Omental fat pad (tissue), 4 donors: Measurements from ENCODE around the gene TIAM2. TPM values are rescaled to one million over a fixed set of nuclear protein-coding genes. Genes with fewer than 3 reads are reported as not detected.

Experiments
- ATAC-seq: fragments of 150-250 bp; one replicate; pipeline ENCODE4 v1.9.1; 2016; ENCODE audit warnings: mild to moderate bottlenecking, moderate library complexity; ENCODE audit not compliant: low FRiP score
- DNase-seq: peaks from one replicate; pipeline ENCODE4 v3.0.0-alpha.2; 2019; ENCODE audit warnings: low spot score
- total RNA-seq, 4 donors: library from RNA; depleted of rRNA; stranded (reverse); fragments of >200 nt; gene quantifications; one replicate each; pipeline ENCODE4 v1.1.0, GENCODE V29; 2016
- TF ChIP-seq, protein P1 (sequence below), 3 donors: fragments of 450-650 bp; IDR thresholded peaks; one replicate each; pipeline ENCODE4 v1.5.1; 2016 to 2017; ENCODE audit warnings: antibody characterized with exemption in 3 of 3, mild to moderate bottlenecking in 3 of 3, moderate library complexity in 2 of 3

TIAM2 gene
- total RNA-seq, 4 donors from 2014 or later: 4.8 to 10.6 (median 6.4) TPM

DNA sequence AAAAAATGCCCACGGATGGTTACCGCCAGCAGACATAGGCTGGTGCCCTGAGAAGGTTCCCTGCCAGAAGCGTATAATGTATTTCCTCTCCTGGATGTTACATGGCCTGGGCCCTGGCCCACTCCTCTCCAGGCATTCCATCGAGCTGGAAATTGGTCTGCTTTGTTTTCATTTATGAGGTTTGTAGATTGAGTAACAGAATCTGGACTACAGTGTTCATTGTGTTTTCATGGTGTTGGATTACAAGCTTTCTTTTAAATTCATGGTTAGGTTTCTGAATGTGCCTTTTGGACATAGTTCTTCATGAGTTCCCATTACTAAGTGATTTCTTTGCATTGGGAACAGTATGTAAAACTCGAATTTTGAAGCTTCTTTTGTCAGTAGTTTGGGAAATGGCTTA is 6.4 kb downstream of the TIAM2 start:
- ATAC-seq: no peak
- TF ChIP-seq, protein P1, sequence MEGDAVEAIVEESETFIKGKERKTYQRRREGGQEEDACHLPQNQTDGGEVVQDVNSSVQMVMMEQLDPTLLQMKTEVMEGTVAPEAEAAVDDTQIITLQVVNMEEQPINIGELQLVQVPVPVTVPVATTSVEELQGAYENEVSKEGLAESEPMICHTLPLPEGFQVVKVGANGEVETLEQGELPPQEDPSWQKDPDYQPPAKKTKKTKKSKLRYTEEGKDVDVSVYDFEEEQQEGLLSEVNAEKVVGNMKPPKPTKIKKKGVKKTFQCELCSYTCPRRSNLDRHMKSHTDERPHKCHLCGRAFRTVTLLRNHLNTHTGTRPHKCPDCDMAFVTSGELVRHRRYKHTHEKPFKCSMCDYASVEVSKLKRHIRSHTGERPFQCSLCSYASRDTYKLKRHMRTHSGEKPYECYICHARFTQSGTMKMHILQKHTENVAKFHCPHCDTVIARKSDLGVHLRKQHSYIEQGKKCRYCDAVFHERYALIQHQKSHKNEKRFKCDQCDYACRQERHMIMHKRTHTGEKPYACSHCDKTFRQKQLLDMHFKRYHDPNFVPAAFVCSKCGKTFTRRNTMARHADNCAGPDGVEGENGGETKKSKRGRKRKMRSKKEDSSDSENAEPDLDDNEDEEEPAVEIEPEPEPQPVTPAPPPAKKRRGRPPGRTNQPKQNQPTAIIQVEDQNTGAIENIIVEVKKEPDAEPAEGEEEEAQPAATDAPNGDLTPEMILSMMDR (IDR thresholded peaks at IDR 0.05): no peak
- DNase-seq: no peak

DNA sequence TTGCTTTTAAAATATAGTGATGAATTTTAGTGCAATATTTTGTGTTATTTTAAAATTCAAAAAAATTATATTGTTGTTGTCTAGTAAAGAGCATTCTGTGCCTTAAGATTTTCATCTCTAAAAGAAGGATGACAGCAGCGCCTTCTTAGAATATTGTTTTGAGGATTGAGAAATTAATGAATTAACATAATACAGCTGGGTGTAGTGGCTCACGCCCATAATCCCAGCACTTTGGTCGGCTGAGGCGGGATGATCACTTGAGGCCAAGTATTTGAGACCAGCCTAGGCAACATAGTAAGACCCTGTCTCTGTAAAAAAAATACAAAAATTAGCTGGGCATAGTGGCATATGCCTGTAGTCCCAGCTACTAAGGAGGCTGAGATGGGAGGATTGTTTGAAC is 6.8 kb downstream of the TIAM2 start:
- TF ChIP-seq, protein P1 (IDR thresholded peaks at IDR 0.05): no peak

DNA sequence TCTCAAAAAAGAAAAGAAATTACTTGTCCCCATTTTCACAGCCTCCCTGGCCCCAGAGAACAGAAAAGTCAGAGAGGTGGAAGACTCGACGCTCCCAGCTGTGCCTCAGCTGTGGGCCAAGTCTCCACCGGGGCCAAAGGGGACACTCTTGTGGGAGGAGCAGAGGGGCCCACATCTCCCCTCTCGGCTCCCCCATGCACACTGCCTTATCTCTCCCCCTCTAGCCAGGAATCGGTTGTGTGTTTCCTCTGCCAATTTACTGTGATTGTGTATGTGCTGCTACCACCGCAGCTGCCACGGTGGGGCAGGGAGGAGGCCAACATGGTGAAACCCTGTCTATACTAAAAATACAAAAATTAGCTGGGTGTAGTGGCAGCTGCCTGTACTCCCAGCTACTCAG is 8.4 kb downstream of the TIAM2 start:
- ATAC-seq (no peak), DNase-seq (no peak)
- TF ChIP-seq, protein P1 (IDR thresholded peaks at IDR 0.05): no peak

More for the DNA sequence above, 6.8 kb downstream of the TIAM2 start:
- no peak for DNase-seq
- no peak for ATAC-seq

DNA sequence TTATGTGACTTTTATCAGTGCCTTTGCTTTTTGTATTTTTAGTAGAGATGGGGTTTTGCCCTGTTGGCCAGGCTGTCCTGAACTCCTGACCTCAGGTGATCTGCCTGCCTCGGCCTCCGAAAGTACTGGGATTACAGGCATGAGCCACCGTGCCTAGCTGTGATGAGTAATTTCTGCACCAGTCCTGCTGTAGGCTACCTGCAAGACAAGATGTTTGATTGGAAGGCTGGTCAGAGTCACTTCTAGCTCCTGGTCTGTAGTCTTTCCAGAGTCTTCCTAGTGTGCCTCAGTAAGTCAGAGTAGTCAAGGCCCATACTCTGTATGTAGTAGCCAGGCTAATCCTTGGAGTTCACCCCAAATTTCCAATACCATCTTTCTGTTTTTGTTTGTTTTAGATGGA is 8.9 kb downstream of the TIAM2 start:
- DNase-seq (no peak), ATAC-seq (no peak)
- TF ChIP-seq, protein P1 (IDR thresholded peaks at IDR 0.05): no peak

DNA sequence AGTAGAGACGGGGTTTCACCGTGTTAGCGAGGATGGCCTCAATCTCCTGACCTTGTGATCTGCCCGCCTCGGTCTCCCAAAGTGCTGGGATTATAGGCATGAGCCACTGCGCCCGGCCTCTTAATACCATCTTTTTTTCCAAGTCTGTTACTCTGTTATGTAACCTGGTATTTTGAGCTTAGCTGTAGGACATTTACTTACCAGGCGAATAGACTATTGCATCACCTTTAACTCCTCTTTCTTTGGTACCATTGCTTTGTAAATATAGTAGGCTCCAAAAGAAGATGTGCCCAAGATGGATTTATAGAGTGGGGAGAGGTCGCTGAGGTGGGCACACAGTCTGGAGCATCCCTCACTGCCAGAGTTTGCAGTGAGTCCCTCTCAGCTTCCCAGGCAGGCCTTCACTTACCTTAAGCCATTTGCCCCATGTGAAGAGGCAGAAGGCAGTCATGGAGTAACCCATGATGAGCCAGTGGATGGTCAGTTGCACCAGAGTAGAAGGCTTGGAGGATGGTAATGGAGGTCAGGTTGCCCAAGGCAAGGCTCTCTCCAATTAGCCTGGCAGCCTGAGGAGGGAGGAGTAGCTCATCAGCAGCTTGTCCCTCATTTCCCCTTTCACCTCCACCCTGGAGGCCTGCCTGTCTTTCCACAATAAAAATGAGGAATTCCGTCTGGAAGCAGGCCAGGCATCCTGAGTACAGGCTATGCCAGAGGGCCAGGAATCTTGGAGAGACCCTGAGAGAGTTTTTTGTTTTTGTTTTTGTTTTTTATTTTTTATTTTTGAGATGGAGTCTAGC is 9.7 kb downstream of the TIAM2 start:
- TF ChIP-seq, protein P1 (IDR thresholded peaks at IDR 0.05): no peak
- no peak for DNase-seq
- no peak for ATAC-seq

DNA sequence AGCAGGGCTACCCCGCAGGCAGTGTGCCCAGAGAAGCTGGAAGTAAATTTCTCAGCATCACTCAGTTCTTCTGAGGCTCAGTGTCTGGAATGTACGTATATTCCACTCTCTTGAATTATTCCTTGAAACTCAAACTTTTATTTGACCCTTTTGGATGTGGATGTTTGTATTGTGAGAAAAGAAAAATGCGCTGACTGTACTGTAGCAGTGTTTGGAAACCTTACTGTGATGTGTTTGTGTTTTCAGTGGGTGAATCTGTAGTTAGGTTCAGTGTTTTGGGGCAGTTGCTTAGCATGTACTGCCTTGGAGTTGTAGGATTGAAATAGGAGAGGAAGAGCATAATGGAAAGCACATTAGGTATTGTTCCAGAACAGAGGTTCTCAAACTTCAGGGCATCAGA is 13.5 kb downstream of the TIAM2 start:
- DNase-seq: no peak
- ATAC-seq: no peak
- TF ChIP-seq, protein P1 (IDR thresholded peaks at IDR 0.05): no peak

DNA sequence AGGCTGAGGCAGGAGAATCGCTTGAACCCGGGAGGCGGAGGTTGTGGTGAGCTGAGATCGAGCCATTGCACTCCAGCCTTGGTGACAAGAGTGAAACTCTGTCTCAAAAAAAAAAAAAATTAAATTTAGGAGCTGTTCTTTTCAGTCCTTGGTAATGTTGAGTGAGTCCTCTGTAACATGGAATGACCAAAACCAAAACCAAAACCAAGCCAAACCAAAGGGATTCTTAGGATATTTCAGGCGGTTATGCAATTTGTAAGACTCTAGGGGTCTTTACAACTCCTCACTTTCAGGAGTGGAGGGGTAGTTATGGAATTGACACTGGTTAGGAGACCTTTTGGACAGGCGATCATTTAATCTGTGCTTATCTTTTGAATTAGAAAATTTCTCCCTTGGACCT is 15.8 kb downstream of the TIAM2 start:
- DNase-seq: no peak
- TF ChIP-seq, protein P1 (IDR thresholded peaks at IDR 0.05): no peak
- ATAC-seq: no peak
